DMS53 (cell line): Measurements from ENCODE around the gene KRTAP9-7.
A peak's percentile ranks its signal among the peaks of the same experiment; 100 is the strongest.
"Not testable (repeated sequence)": the region's sequence is repeated elsewhere in the genome, so short reads cannot be mapped to it uniquely, and the experiment has no call there.

Experiments used
- DNase-seq: peaks from one replicate; lab custom pipeline; 2025; lab: John Stamatoyannopoulos, UW

Gene KRTAP9-7

GRCh38 chr17:41275648-41276190 is at the start of gene KRTAP9-7:
KRTAP9-7 (plus strand) TSS chr17:41275698; CDS start chr17:41275698, 0 bp downstream.
- DNase-seq, result not testable (repeated sequence)

GRCh38 chr17:41226051-41226450 is 49.4 kb upstream of the KRTAP9-7 start:
- no peak for DNase-seq

- DNase-seq, result not testable (repeated sequence)
Observed at GRCh38 chr17:41226598-41227095, 48.9 kb upstream of the KRTAP9-7 start, which contains the start of gene KRTAP9-2. KRTAP9-2 (plus strand) TSS chr17:41226648; CDS start chr17:41226655, 7 bp downstream.

GRCh38 chr17:41230094-41230493 is 45.4 kb upstream of the KRTAP9-7 start:
- no peak for DNase-seq

GRCh38 chr17:41231731-41232130 is 43.8 kb upstream of the KRTAP9-7 start:
- no peak for DNase-seq

GRCh38 chr17:41232399-41233105 is 42.9 kb upstream of the KRTAP9-7 start, which contains the start of gene KRTAP9-3:
KRTAP9-3 (plus strand) TSS chr17:41232449; CDS start chr17:41232502, 53 bp downstream.
- DNase-seq, result peak; percentile 52

GRCh38 chr17:41237116-41237515 is 38.4 kb upstream of the KRTAP9-7 start:
- DNase-seq, result not testable (repeated sequence)

GRCh38 chr17:41237949-41238437 is 37.5 kb upstream of the KRTAP9-7 start, which contains the start of gene KRTAP9-8:
KRTAP9-8 (plus strand) TSS chr17:41237999; CDS start chr17:41238052, 53 bp downstream.
- DNase-seq, result peak; percentile 52

GRCh38 chr17:41246995-41247787 is 28.3 kb upstream of the KRTAP9-7 start:
- DNase-seq, result not testable (repeated sequence)

GRCh38 chr17:41249637-41250240 is 25.8 kb upstream of the KRTAP9-7 start, which contains the start of gene KRTAP9-4:
KRTAP9-4 (plus strand) TSS chr17:41249687; CDS start chr17:41249721, 34 bp downstream.
- peak; percentile 25 for DNase-seq

GRCh38 chr17:41251261-41251660 is 24.2 kb upstream of the KRTAP9-7 start:
- DNase-seq, result no peak

- DNase-seq, result no peak
Observed at GRCh38 chr17:41254861-41255260, 20.6 kb upstream of the KRTAP9-7 start.

- DNase-seq, result not testable (repeated sequence)
Observed at GRCh38 chr17:41255381-41256290, 19.9 kb upstream of the KRTAP9-7 start, which contains the start of gene KRTAP9-9. KRTAP9-9 (plus strand) TSS chr17:41255384.

- no peak for DNase-seq
Observed at GRCh38 chr17:41256291-41256685, 19.2 kb upstream of the KRTAP9-7 start.

GRCh38 chr17:41258406-41258805 is 17.1 kb upstream of the KRTAP9-7 start:
- no peak for DNase-seq

- DNase-seq, result no peak
Observed at GRCh38 chr17:41263212-41263611, 12.3 kb upstream of the KRTAP9-7 start.

- DNase-seq, result no peak
Observed at GRCh38 chr17:41264599-41264998, 10.9 kb upstream of the KRTAP9-7 start.

GRCh38 chr17:41265078-41265477 is 10.4 kb upstream of the KRTAP9-7 start, which contains the start of gene KRTAP9-6:
KRTAP9-6 (plus strand) TSS chr17:41265378; CDS start chr17:41265378, 0 bp downstream.
- no peak for DNase-seq

GRCh38 chr17:41267711-41268110 is 7.8 kb upstream of the KRTAP9-7 start:
- DNase-seq, result no peak

GRCh38 chr17:41271323-41271722 is 4.2 kb upstream of the KRTAP9-7 start:
- DNase-seq, result not testable (repeated sequence)
